ENCODE results near the gene WNT4.

WNT4 gene

DNA sequence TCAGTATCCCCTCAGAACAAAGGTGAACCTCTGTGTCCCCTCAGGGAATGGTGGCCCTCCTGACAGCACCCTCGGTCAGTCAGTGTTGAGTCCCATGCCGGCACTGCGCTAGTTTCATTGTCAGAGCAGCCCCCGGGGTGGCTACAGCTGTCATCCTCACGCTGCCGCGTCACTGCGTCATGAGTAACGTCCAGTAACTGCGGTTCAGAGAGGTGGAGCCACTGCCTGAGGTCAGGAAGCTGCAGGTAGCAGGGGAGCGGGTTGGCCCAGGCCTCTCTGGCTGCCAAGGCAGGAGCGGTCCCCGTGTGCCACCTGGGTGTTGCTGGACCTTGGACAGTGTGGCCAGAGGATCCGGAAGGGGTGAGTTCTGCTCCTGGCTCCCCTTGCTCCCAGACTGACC is 20.2 kb upstream of the WNT4 start:
- no peak for FAIRE-seq

DNA sequence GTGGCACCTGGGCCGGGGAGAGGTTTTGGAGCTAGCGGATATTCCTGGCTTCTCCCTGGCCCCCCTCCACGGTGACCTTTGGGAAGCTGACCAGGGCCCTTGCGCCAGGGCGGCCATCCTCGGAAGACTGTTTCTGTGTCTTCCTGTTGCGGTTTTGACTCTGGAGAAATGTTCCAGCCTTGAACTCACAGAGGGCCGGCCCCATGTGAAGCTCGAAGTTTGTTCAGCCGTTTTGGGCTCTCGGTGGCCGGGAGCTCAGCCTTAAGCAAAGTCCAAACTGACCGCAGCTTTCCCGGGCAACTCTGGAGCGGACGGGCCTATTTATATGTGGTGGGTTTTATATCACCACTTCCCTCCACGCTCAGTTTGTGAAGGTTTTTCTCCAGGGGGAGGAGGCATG is 17.0 kb upstream of the WNT4 start:
- FAIRE-seq: no peak

- FAIRE-seq: no peak
These were observed 15.8 kb upstream of the WNT4 start for GRCh38 chr1:22158654-22159053.

DNA sequence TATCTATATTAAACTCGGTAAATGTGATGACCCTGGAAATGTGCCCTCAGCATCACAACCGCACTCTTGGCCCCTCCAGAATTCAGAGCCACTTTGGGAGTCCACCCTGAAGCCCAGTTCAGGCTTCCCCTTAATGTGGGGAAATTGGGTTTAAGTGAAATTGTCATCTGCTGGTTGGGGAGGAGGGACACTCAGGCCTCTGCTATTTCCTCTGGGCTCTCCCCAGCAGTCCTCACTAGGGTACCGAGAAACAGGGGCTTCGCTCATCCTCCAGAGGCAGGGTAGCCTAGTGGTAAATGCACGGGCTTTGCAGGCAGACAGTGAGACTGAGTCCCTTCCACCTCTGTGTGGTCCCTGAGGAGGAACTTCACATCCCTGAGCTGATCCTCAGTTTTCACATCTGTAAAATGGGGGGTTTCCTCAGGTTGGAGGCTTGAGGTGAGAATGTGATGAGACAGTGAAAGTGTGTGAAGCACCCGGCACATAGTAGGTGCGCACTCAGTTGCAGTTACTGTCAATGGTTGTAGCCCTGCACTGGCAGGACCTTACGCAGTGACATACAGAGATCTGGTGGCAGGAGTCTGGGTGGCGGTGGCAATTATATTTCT is 14.6 kb upstream of the WNT4 start:
- no peak for FAIRE-seq

- no peak for FAIRE-seq
These were observed 12.6 kb upstream of the WNT4 start for GRCh38 chr1:22155517-22155916.

GRCh38 chr1:22154626-22155025 is 11.7 kb upstream of the WNT4 start:
- no peak for FAIRE-seq

DNA sequence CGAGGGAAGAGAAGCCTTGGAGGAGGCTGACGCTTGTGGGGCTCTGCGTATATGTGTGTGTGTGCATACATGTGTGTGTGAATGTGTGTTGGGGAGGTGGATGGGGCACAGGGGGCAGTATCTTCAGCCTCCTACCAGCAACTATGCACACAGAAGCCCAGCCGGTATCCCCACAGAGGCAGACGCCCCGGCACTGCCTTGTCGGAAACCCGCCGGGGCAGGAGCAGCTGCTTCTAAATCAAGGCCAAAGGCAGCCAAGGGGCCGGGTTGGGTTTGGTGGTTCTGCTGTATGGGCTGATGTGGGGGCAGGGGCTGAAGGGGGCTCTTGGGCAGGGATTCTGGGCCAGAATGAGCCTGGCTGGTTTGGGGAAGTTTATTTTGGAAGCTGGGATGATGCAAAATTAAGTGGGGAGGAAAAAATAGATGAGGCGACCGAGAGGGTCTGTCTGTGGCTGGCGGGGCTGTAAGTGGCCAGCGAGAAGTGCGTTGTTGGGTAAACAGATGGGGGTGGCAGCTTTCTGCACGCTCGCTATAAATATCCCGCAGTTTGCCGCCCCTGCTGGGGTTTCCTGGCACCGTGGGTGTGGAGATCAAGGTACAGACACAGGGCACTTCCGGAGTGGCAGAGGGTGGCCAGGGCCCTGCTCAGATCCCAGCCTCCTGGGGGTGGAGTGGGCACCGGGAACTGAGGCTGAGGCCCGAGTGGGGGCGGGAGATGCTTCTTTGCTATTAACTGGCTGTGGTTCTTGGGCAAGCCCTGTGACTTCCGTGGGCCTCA is 11.0 kb upstream of the WNT4 start:
- no peak for FAIRE-seq

DNA sequence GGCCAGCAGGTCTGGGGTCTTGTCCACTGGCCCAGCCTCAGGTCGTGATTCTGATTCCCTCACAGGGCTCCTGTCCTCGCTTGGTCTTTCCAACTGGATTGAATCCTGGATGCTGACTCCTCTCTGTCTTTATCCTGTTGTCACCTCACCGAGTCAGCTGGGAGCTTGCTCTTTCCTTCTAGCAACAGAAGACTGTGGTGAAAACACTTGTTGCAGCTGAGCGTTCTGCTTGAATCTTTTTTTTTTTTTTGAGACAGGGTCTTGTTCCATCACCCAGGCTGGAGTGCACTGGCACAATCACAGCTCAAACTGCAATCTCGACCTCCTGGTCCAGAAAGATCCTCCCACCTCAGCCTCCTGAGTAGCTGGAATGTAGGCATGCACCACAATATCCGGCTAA is 8.0 kb upstream of the WNT4 start:
- no peak for FAIRE-seq

DNA sequence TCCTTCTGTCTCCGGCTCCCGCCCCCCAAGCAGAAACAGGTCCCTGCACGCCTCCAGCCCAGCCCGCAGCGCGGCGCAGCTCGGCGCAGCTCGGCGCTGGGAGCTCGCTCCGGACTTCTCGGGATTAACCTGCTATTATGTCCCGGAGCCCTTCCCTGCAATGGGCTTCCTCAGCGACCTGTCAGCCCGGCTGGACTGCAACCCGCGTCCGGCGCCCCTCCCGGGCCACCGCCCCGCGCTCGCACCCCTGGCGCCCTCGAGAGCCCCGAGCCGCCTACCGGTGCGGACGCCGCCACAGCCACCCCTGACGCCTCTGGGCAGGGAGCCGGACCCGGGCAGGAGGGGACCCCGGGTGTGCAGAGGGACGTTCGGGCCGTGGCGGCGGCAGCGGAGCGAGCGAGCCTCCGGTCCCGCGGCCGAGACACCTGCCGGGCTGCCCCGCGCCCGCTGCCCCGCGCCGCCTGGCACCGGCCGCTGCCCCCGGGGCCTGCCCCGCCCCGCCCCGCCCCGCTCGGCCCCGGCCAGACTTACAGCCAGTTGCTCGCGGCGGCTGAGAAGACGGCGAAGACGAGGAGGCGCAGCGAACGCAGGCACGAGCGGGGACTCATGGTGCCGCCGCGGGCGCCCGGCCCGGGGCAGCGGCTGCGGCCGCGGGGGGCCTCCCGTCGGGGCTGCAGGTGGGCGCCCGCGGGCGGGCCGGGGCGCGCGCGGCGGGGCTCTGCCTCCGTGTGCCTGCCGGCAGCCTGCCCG is 407 bp downstream of the WNT4 start:
- no peak for FAIRE-seq

GRCh38 chr1:22141554-22142314 is 1.2 kb downstream of the WNT4 start:
- FAIRE-seq: no peak

GRCh38 chr1:22140694-22141093 is 2.2 kb downstream of the WNT4 start:
- FAIRE-seq: no peak

GRCh38 chr1:22139817-22140216 is 3.1 kb downstream of the WNT4 start:
- FAIRE-seq: no peak

- no peak for FAIRE-seq
These were observed 3.8 kb downstream of the WNT4 start for GRCh38 chr1:22139066-22139594.

DNA sequence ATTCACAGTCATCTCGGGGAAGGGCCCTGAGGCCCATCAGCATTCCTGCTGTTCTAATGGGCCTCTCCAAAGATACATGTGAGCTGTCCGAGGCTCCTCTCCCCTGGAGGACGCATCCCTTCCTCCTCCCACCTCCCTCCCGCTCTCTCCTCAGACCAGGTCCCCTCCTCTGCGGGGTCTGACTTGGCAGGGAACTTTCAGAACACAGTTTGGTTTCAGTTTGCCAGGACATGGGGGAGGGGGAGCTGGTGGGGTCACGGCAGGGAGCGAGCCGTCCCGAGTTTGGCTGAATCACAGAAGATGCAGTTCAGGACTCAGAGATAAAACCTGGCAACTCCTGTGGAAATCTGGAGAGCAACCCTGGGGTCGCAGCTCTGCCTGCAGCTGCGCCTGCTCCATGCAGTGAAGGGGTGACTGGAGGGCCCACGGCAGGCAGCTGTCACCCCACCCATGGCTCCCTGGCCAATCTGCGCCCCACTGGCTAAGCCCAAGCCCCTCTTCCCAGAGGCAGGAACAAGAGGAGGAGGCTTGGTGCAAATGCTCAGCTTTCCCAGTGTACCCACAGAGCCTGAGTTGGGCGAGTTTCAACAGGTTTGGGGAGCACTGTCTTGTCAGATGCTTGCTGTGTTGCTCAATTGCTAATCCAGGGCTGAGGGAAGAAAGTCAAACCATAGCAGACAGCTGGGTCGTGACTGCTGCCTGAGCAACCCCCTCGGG is 5.7 kb downstream of the WNT4 start:
- FAIRE-seq: no peak

- no peak for FAIRE-seq
These were observed 9.0 kb downstream of the WNT4 start for GRCh38 chr1:22133931-22134324.

- FAIRE-seq: no peak
These were observed 9.5 kb downstream of the WNT4 start for GRCh38 chr1:22133247-22133930.

- no peak for FAIRE-seq
These were observed 10.2 kb downstream of the WNT4 start for GRCh38 chr1:22132517-22133235.

GRCh38 chr1:22131875-22132486 is 10.9 kb downstream of the WNT4 start:
- FAIRE-seq: no peak

DNA sequence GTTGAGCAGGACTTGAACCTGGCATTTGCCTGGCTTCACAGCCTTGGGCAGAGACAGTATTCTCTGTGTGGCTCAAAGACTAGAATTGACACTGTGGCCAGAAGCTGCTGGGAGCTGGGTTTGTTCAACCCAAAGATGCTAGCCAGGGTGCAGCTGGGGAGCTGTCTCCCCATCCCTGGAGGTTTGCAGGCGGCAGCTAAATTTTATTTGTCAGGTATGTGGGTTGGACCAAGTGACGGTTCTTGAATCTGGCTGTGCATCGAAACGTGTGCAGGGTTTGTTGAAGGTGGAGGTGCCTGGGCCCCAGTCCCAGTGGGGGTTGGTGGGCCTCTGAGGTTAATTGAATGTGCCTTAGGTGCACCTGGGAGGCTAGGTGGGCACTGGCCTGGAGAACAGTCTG is 11.8 kb downstream of the WNT4 start:
- FAIRE-seq: no peak

GRCh38 chr1:22129501-22130117 is 13.3 kb downstream of the WNT4 start:
- FAIRE-seq: no peak

Measured in colon (tissue), 2 donors.